ENCODE measurements around the gene BTG2. TPM values are rescaled to one million over a fixed set of nuclear protein-coding genes. Genes with fewer than 3 reads are reported as not detected.

The BTG2 gene
- total RNA-seq, 3 donors from 2014 or later: 82.7 to 271 (median 102) TPM

- intact Hi-C loops (cut with DNase I; ENCODE audit: low total_unique reads): no loop called here
- Histone ChIP-seq H3K9me3 (no peaks in the 10 kb centered on the region), H3K36me3 (no peaks in the 10 kb centered on the region), H3K4me3 (peak overlapping the region; percentile 47 to 67 (median 53)), H3K4me1 (no peaks in the 10 kb centered on the region), H3K27ac (peak overlapping the region; percentile 82 to 85), H3K27me3 (no peaks in the 10 kb centered on the region)
- TF ChIP-seq POLR2A (IDR thresholded peaks at IDR 0.05) (no peak), POLR2AphosphoS5 (IDR thresholded peaks at IDR 0.05) (peak; percentile 44 to 52 (median 47)), CTCF (IDR thresholded peaks at IDR 0.05) (peak; percentile 73 to 90 (median 88))
- peak; percentile 82 to 84 for DNase-seq (ENCODE audit: low spot score in 2 of 2)
Observed at GRCh38 chr1:203267347-203267846, 37.9 kb upstream of the BTG2 start.

- Histone ChIP-seq H3K27ac (peak overlapping the region; percentile 82 to 85), H3K27me3 (no peaks in the 10 kb centered on the region), H3K36me3 (no peaks in the 10 kb centered on the region), H3K4me1 (peaks cover 0 to 3% of the 10 kb centered on the region in 2 donors), H3K4me3 (peak overlapping the region; percentile 47 to 67 (median 53)), H3K9me3 (no peaks in the 10 kb centered on the region)
- intact Hi-C loops (cut with DNase I; ENCODE audit: low total_unique reads): no loop called here
- TF ChIP-seq POLR2A (IDR thresholded peaks at IDR 0.05): no peak
- TF ChIP-seq POLR2AphosphoS5 (IDR thresholded peaks at IDR 0.05): no peak
- no peak for TF ChIP-seq CTCF (IDR thresholded peaks at IDR 0.05)
- peak in 1 of 2 donors; percentile 16 for DNase-seq (ENCODE audit: low spot score in 2 of 2)
Observed at GRCh38 chr1:203267912-203268311, 37.4 kb upstream of the BTG2 start.

GRCh38 chr1:203268901-203269653 is 36.2 kb upstream of the BTG2 start:
- intact Hi-C loops (cut with DNase I; ENCODE audit: low total_unique reads): no loop called here
- Histone ChIP-seq H3K4me1 (peaks cover 0 to 11% of the 10 kb centered on the region in 2 donors), H3K4me3 (no peak overlapping the region), H3K27me3 (no peaks in the 10 kb centered on the region), H3K9me3 (no peaks in the 10 kb centered on the region), H3K36me3 (no peaks in the 10 kb centered on the region), H3K27ac (peak overlapping the region; percentile 20 to 77)
- peak in 1 of 2 donors; percentile 38 for DNase-seq (ENCODE audit: low spot score in 2 of 2)
- TF ChIP-seq POLR2AphosphoS5 (IDR thresholded peaks at IDR 0.05): no peak
- TF ChIP-seq POLR2A (IDR thresholded peaks at IDR 0.05): no peak
- peak; percentile 95 to 98 (median 98) for TF ChIP-seq CTCF (IDR thresholded peaks at IDR 0.05)

- H3K27me3 ChIP-seq: no peaks in the 10 kb centered on the region
- DNase-seq (ENCODE audit: low spot score in 2 of 2): no peak
- H3K4me3 ChIP-seq: no peak overlapping the region
- no peak for TF ChIP-seq POLR2AphosphoS5 (IDR thresholded peaks at IDR 0.05)
- no peak for TF ChIP-seq POLR2A (IDR thresholded peaks at IDR 0.05)
- no peak for TF ChIP-seq CTCF (IDR thresholded peaks at IDR 0.05)
- H3K27ac ChIP-seq: no peak overlapping the region
- peaks cover 0 to 11% of the 10 kb centered on the region in 2 donors for H3K4me1 ChIP-seq
- intact Hi-C loops (cut with DNase I; ENCODE audit: low total_unique reads): loop anchor here (5.0 to 10.0 kb wide), 3 partner anchors 63 to 235 kb away; no protein-coding TSS in a partner anchor
- no peaks in the 10 kb centered on the region for H3K36me3 ChIP-seq
- H3K9me3 ChIP-seq: no peaks in the 10 kb centered on the region
Observed at GRCh38 chr1:203269654-203270020, 35.7 kb upstream of the BTG2 start.

- Histone ChIP-seq H3K4me3 (no peak overlapping the region), H3K36me3 (no peaks in the 10 kb centered on the region), H3K27me3 (no peaks in the 10 kb centered on the region), H3K4me1 (peaks cover 0 to 11% of the 10 kb centered on the region in 2 donors), H3K9me3 (no peaks in the 10 kb centered on the region), H3K27ac (no peak overlapping the region)
- no peak for TF ChIP-seq POLR2AphosphoS5 (IDR thresholded peaks at IDR 0.05)
- TF ChIP-seq POLR2A (IDR thresholded peaks at IDR 0.05): no peak
- no peak for TF ChIP-seq CTCF (IDR thresholded peaks at IDR 0.05)
- intact Hi-C loops (cut with DNase I; ENCODE audit: low total_unique reads): loop anchor here (5.0 to 10.0 kb wide), 3 partner anchors 62 to 236 kb away; no protein-coding TSS in a partner anchor
- no peak for DNase-seq (ENCODE audit: low spot score in 2 of 2)
Observed at GRCh38 chr1:203270448-203270847, 34.9 kb upstream of the BTG2 start.

Data from breast epithelium (tissue), 4 donors.